CD4-positive, alpha-beta T cell treated with Interleukin-21 for 1 hour (primary cell): ENCODE results near the gene SMAD2.
"Not testable (repeated sequence)": the region's sequence is repeated elsewhere in the genome, so short reads cannot be mapped to it uniquely, and the experiment has no call there.

Experiments
- DNase-seq: peaks from one replicate; pipeline ENCODE4 v3.0.0-alpha.2; 2020

Gene SMAD2

DNA sequence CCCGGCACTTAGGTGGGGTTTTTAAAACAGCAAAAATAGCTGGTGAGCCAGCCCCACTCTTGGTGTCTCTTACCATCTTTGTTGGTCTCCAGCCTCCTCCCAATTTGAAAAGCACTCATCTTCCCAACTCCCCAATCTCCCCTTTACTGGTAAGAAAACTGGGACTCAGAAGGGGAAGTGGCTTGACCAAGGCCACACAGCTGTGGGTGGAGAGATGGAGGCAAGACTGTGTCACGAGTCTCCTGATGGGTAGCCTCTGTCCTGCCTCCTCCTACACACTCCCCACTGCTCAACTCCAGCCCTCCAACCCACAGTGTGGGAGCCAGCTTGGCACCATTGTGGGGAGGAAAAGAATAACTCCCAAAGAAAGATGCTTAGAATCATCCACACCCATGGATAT is 140.4 kb downstream of the SMAD2 start:
- no peak for DNase-seq

DNA sequence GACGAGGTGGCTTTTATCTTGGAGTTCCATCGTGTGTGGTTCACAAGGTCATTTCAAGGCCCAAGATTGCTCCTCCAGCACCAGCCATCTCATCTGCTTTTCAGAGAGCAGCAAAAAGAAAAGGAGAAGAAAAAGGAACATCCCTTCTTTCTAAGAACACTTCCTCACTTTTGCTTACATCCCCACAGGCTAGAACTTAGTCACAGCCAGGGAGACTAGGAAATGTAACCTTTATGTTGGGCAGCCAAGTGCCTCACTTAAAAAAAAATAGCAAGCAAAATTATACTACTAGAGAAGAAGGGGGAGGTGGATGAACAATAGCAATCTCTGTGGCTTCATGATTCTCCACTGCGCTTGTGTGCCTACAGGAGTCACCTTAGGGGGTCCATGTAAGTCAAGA is 141.8 kb downstream of the SMAD2 start:
- no peak for DNase-seq

DNA sequence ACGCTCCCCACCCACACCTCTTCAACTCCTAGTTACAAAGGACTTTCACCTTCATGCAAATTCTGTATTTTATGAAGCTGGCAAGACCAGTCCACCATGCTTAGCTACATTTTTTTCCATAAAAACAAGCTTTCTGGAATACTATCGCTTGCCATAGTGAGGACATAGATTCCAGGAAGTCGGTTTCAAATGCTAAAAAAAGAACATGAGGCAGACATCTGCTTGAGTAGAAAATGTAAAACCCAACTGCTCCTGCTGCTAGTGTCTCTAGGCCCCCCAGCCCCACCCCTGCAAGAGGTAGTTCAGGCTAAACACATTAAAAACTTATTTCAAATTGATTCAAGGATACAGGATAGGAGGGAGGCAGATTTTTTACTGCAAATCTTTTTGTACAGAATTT is 148.9 kb downstream of the SMAD2 start:
- DNase-seq = no peak

DNA sequence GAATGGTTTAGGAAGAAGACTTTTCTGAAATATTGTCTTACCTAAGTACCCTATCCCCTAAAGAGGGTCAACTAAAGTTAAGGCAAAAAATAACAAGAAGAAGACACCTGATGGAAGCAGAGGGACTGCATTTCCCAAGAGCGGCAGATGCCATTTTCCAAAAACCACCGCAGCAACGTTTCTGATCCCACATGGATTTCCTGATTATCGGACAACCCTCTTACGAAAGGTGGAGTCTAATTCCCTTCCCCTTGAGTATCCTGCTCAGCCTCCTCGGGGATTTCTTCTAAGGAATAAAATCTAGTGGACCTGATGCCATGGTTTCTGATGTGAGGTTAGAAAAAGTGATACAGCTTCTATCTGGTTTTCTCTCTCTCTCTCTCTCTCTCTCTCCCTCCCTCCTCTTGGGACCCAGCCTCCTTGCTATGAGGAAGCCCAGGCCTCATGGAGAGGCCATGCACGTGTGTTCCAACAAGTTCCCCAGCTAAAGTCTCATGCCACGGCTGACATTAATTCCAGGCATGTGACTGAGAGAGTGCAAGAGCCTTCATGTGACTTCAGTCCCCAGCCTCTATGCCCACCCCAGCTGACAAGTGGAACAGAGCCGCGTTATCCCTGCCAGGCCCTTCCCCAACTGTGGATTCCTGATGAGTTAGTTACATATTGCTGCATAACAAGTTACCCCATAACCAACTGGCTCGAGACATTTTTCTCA is 150.3 kb downstream of the SMAD2 start:
- DNase-seq = no peak

DNA sequence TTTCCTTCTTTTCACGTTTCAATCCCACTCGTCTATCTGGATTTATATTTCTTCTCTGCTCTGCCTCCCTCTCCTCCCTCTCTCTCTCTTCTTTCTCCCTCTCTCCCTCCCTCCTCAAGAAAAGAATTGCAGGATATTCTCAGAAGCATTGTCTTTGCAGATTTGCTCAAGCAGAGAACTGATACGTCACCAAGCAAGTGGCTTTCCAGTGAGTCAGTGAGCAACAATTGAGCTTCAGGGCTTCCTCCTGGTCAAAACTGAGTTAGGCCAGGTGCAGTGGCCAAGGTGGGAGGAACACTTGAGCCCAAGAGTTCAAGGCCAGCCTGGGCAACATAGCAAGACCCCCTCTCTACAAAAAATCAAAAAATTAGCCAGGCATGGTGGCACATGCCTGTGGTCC is 151.1 kb downstream of the SMAD2 start:
- no peak for DNase-seq

DNA sequence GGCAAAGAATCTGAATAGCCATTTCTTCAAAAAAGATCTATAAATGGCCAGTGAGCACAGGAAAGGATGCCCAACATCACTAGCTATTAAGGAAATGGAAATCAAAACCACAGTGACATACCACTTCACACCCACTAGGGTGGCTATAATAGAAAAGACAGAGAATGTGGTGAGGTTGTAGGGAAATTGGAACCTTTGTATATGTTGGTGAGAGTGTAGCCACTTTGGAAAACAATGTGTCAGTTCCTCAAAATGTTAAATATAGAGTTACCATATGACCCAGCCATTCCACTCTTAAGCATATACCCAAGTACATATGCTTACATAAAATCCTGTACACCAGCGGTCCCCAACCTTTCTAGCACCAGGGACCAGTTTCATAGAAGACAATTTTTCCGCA is 152.8 kb downstream of the SMAD2 start:
- no peak for DNase-seq

DNA sequence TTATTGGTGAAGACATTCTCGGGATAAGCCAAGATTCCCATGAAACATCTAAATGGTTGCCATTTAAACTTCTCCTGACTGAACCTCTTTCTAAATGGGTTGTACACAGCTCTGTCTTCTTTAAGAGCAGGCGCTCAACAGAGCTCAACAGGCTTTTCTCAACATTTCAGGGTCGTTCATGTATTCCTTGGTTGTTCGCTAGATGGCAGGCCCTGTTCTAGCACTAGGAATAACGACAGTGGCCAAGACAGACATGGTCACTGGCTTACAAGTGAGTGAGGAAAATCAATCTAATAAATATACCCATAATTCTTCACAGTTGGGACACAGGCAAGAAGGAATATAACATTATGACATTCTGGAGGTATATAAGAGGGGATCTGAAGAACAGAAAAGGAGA is 154.5 kb downstream of the SMAD2 start:
- DNase-seq = no peak

DNA sequence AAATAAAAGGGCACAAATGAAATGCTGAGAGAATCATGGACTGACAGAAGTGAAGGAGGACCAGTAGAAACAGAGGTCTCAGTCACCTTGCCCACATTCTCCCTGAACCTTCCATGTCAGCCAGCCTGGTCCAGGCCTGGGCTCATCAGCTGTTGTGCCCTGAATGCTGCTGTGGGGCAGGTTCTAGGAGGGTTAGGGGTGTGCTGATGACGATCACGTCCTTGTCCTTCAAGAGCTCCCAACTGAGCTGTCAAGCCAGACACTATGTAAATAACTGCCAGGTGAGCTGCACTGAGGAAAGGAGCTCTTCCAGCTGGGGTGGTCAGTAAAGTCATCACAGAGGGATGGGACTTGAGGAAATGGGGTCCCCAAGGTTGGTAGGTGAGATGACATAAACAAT is 156.5 kb downstream of the SMAD2 start:
- DNase-seq = no peak

DNA sequence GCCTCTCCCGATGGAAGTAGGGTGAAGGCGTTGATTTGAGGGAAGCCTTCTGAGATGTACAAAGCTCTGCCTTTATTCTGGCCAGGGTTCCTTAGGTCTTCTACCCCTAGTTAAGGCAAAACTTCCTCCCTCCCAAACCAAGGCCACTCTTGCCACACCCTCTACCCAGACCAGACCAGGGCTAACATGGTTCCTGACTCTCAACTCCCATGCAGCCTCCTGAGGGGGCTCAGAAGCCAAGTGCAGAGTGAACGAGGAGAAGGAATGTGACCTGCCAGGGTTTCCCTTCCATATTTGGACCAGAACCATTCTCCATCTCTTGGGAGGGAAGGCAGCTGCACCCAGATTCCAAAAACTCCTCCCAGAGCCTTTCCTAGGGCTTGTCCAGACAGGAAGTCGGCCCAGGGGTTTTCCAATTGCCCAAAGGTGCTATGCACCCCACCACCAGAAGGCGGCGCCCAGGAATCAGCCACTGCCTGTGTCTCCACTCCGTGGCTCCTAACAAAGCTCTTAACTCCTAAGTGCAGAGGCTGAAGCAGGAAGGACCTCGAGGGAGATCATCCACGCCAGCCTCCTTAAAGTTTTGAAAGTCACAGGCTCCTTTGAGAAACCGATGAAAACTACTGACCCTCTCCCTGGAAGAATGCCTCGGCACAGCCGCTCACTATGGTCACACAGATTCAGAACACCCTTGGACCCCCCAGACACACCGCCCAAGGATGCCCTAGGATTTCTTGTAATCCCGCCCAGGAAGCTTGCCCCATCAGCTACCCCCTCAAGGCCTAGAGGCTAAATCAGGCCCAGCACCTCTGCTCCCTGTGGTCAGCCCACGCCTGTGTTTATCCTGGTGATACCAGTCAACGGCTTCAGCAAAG is 157.8 kb downstream of the SMAD2 start:
- DNase-seq = peak; percentile 40

DNA sequence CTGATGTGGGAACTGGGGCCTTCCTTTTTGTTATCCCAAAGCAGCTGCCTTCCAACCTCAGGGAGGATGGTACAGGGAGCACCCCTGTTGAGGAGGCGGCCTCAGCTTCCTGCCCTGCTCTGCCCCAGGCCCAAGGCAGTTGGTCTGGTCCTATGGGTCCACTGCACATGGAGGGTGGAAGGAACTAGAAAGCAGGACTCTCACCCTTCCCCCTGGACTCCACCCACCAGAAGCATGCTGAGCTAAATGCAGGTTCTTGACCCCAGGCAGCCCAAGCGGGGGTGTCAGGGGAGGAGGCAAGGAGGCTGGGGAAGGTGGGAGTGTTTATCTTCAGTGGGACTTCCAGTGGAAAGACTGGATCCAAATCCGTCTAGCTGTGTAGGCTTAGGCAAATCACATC is 158.5 kb downstream of the SMAD2 start:
- no peak for DNase-seq

DNA sequence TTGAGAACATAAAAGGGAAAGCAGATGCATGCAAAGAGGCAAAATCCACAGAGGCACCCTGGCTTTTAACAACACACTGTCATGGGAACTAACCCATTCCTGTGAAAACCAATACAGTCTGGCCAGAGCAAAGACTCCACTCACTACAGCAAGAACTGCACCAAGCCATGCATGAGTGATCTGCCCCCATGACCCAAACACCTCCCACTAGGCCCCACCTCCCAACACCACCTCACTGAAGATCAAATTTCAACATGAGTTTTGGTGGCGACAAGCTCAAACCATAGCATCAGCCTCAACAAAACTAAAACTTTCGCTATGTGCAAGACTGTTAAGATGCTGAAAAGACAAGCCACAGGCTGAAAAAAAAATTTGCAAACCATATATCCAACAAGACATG is 162.8 kb downstream of the SMAD2 start:
- no peak for DNase-seq

DNA sequence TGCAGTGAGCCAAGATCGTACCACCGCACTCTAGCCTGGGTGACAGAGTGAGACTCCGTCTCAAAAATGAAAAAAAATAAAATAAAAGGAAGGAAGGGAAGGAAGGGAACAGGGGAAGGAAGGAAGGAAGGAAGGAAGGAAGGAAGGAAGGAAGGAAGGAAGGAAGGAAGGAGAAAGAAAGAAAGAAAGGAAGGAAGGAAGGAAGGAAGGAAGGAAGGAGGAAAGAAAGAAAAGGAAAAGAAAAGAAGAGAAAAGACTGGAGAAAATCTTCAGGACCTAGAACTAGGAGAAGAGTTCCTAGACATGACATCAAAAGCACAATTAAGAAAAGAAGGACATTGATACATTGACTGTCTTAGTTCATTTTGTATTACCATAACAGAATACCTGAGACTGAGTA is 163.3 kb downstream of the SMAD2 start:
- not testable (repeated sequence) for DNase-seq
